Measurements from ENCODE around the gene PIK3AP1.

PIK3AP1 gene

DNA sequence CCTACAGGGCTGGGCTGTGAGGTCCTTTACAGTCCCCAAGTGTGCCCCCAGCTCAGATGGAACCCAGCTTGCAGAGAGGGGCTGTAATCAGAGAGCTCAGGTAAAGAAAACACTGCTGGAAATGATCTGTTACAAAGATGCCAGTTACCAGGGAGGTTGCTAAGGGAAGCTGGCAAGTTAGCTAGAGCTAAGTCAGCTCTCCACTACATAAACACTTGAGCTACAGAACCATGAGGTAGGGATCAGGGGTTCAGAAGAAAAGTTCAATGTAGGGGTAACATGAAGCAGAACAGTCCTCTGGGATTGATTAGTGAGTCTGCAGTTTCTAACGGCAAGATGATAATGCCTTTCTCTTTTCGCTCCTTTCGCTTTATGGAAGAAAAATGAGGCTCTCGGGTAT is 80.4 kb downstream of the PIK3AP1 start:
- DNase-seq, result no peak

GRCh38 chr10:96638696-96639095 is 81.6 kb downstream of the PIK3AP1 start:
- no peak for DNase-seq

DNA sequence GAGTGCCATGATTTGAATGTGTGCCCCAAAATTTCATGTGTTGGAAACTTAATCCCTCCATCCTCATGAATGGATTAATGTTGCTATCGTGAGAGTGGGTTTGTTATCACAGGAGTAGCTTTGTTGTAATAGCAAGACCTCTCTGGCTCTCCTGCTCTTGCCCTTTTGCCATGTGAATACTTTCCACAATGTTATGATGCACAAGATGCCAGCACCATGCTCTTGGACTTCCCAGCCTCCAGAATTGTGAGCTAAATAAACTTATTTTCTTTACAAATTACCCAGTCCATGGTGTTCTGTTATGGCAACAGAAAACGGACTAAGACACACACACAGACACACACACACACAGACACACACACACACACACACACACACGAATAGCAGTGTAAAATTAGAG is 82.2 kb downstream of the PIK3AP1 start:
- DNase-seq, result no peak

- no peak for DNase-seq
Measured at GRCh38 chr10:96637709-96638108, 82.6 kb downstream of the PIK3AP1 start.

- DNase-seq, result no peak
Measured at GRCh38 chr10:96636551-96636950, 83.8 kb downstream of the PIK3AP1 start.

DNA sequence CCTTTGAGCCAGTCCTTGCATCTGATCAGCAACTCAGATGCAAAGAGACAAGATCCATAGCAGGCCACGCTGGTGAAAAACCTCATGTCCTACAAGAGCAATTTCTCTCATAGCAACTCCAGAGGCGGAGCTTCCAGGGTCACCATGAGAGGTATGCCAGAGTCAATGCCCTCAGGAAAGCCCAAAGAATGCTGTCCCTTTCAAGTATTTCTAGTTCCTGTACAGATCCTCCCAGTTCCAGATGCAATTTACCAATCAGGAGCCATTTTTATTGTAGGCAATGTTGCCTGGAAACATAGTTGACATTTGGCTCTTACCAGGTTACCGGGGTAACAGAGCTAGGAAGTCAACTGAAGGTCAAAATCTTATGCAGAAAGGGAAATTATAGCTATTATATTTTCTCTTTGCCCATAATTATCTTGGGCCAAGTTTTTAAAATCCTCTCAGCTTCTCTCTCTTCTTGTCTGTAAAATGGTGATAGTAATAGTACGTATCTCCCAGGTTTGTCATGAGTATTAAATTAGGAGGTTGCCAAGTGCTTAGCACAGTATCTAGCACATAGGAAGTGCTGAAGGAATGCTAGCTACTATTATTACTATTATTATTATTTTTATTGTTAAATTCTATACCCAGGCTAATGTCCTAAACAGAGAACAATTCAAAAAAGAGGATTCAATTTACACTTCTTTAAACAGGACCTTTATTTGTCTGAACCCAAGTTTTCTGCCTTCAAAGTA is 87.2 kb downstream of the PIK3AP1 start:
- DNase-seq, result no peak

- DNase-seq, result no peak
Measured at GRCh38 chr10:96627292-96627691, 93.0 kb downstream of the PIK3AP1 start.

DNA sequence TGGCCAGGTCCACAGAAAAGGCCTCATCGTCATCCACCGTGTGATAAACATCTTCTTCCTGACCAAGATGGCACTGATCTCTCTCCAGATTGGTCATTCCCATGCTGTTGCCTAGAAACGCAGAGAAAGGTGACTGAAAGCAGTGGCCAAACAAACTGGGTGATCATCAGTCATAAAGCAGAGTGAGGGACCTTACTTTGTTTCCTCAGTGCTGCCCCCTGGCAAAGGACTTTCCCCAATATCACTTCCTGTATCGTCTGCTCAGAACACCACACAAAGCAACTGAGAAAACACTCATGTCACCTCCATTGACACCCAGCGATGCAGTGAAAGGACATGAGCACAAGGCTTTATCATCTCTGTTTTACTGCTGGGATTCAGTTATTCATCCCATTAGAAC is 93.5 kb downstream of the PIK3AP1 start:
- DNase-seq, result no peak

DNA sequence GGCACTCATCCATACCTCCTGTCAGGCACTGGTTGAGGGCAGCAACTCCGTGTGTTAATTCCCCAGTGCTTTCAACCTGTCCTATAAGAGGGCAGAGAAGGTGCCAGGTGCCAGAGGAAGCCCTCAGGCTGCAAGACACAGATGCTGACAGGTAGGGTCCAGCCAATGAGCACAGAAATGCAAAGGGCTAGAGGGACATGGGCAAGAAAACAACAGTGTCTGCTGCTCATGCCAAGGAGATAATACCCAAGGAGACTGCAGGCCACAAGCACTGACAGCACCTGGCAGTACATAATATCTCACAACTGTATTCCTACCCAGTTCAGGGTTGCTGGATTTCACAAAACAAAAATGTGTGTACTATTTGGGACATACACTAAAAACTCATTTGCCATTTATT is 95.1 kb downstream of the PIK3AP1 start:
- no peak for DNase-seq

DNA sequence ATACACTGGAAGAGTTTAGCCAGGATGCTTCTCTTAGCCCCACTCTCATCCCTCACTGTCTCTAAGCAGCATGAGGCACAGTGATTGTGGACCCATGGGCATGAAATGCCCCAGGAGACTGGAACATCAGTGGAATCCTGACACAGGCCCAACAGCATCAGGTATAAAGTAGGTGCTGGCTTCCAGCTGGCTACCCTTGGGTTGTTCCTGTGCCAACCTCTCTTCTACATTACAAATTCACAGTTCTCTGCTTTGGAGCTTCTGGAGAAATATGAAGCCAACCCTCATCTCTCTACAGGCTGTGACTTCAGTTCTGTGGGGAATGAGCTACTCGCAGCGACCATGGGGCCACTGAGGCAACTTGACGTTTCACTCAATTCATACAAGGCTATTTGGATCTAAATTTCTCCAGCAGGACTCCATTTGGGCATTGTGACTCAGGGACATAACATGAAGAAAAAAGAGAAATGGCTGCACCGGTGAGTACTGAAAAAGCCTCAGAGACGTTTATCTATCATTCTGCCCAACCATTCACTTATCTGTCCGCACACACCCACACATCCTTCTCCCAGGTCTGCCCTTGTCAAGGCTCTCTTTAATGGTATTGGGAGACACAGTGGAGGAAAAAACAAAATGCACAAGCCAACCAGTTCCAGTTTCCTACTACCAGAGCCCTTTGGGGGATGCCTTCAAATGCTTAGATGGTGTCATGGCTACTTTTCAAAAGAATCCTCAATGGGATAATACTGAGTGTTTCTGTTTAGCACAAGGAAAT is 98.1 kb downstream of the PIK3AP1 start:
- no peak for DNase-seq

- peak; percentile 41 for DNase-seq
Measured at GRCh38 chr10:96619796-96620773, 100.2 kb downstream of the PIK3AP1 start.

- no peak for DNase-seq
Measured at GRCh38 chr10:96619120-96619519, 101.2 kb downstream of the PIK3AP1 start.

DNA sequence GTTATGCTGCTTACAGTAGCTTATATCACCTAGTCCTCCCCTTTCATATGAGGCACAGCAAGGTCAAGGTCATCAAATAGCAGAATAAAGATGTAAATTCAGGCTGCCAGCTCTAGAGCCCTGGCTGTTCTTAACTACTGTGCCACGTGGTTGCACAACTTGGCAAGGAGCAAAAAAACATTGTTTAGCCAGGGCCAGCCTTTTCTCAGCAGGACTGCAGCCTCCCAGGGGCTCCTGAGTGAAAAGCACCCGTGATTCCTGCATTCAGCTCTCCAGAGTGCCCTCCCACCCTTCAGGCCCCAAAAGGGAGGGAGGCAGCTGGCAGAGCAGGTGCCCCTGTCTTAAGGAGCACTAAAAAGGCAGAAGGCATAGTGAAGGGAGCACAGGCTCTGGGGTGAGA is 101.7 kb downstream of the PIK3AP1 start:
- no peak for DNase-seq

DNA sequence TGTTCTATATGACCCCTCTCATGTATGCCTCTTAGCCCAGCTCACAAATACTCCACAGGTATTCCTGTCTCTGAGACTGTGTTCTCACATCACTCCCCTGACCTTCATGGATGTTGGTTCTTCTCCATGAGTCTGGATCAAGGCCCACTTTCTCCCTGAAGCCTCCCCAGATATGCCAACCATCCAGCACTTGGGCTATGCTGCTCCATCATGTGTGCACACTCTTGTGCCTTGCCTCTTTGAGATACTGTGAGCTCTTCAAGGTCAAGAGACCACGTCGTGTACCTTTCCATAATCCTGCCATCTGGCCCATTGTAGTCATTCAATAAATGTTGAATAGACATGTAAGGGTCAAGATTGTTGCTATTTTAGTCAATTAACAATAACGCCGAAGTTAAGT is 103.4 kb downstream of the PIK3AP1 start:
- no peak for DNase-seq

DNA sequence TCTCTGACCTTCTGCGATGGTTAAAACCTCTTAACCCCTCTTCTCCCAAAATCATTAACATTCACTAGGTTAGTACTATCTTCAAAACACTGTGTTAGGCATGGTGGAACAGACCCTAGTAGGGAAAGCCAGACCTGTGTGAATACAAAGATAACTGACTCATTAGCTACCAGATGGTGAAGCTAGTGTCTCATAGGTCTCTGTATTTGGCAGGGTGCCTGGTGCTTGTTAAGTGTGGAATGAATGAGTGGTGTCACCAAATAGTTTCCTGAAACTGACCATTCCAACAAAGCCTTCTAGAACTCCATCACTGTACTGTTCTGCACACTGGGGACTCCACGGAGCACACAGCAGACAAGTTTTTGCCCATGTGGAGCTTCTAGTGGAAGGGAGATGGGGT is 105.8 kb downstream of the PIK3AP1 start:
- DNase-seq, result peak; percentile 95

- peak; percentile 59 for DNase-seq
Measured at GRCh38 chr10:96613576-96613975, 106.7 kb downstream of the PIK3AP1 start.

DNA sequence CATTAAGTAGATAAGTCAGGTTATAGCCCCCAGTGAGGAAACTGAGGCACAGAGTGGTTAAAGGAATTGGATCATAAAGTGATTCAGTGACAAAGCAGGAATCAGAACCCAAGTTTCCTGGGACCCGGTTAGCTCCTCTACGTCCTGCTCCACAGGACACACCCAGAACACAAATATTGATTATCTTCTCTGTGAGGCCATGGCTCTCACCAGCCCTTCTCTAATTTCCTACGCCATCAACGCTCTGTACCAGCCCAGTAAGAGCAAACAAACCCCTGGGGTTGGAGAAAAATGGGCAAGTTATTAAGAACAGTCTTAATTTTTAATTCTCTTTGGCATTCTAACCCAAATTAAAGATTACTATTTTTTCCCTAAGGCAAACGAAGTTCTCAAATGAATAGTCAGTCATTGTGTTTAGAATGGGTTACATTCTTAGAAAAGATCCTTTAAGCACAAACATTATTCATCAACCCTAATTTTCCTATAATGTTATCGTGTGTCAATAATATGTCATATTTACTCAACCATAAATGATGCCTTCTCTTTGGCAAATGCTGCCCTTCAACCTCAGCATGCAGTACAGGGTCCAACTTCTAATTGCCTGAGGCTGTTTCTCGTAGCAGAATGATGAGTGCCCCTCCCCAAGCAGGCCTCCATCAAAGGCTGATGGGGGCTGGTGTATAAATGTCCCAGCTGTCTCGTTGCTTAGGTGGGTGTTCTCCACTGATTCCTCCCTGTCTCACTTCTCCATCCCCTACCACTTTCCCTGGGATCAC is 108.1 kb downstream of the PIK3AP1 start:
- no peak for DNase-seq

- no peak for DNase-seq
Measured at GRCh38 chr10:96610817-96611216, 109.5 kb downstream of the PIK3AP1 start.

- DNase-seq, result no peak
Measured at GRCh38 chr10:96609510-96609909, 110.8 kb downstream of the PIK3AP1 start.

DNA sequence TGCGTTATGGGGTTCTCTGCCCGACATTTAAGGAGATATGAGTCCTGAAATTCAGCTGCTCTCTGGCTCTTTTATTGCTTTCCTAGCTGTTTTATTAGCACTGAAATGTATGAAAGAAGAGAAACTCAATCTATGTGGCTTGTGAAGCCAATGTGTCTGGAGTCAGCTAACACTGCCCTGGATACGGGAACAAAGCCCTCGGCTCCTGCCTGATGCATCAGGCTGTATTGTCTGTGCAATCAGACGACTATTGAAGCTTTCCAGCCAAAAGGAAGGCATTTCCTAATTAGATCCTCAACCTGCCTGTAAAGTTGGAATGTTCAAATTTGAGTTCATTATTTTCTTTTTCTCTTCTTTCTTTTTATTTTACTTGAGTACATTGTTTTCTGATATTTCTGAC is 111.5 kb downstream of the PIK3AP1 start:
- no peak for DNase-seq

DNA sequence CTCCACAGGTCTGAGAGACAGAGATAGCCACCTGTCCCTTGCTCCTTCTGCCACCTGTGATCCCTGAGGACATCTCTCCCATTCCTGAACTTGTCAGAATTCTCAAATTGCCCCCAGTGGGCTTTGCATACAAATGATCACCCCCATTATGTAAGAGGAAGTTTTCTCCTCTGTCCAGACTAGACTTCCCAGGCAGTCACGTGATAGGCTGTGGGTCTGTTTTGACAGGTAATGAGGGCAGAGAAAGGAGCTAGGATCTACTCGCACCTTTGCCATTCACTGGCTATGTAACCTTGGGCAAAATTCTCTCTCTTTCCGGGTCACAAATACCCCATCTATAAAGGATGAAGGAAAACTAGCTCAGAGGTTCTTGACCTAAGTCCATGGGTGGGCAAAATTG is 112.1 kb downstream of the PIK3AP1 start:
- DNase-seq, result no peak

DNA sequence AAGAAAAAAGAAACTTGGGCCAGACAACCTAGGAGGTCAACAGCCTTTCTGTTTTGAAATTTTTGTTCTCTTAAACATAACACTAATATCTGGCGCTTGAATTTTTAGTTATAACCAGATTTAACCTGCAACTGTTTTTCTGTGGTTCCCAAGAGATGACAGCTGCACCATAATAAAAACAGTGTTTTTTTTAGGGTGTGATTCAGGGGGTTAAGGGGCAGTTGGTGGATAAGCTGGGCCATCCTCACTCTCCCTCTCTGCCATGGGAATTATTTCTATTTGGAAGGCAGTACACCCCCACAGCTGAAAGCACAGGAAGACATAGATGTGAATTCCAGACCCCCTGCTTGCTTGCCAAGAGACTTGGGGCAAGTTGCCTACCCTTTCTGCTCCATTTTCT is 113.4 kb downstream of the PIK3AP1 start:
- no peak for DNase-seq

DNA sequence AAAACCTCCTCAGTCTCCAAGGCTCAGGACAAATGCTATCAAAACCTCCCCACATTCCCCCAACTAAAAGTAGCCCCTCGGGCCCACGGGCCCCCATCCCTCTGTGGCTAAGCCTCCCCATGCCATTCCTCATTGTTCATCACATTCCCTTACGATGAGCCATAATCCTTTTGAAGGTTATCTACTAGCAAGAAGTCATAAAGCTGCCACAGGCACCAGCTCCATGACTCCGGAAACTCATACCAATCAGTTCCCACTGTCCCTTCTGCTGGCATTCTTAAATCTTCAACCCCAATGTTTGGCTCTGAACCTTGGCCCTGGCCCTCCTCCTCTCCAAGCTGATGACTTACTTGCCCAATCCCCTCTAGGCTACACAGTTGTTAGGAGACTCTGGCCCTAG is 114.1 kb downstream of the PIK3AP1 start:
- DNase-seq, result peak; percentile 46
